HG03575 (cell line): ENCODE data around the gene AZU1.

Source experiments
- ATAC-seq: cut with Tn5 transposase; IDR thresholded peaks from one replicate; pipeline ENCODE4 v1.9.1; 2021; ENCODE audit not compliant: unreplicated experiment, insufficient number of reproducible peaks, low FRiP score; ENCODE audit errors: extremely low read depth

Gene AZU1

DNA sequence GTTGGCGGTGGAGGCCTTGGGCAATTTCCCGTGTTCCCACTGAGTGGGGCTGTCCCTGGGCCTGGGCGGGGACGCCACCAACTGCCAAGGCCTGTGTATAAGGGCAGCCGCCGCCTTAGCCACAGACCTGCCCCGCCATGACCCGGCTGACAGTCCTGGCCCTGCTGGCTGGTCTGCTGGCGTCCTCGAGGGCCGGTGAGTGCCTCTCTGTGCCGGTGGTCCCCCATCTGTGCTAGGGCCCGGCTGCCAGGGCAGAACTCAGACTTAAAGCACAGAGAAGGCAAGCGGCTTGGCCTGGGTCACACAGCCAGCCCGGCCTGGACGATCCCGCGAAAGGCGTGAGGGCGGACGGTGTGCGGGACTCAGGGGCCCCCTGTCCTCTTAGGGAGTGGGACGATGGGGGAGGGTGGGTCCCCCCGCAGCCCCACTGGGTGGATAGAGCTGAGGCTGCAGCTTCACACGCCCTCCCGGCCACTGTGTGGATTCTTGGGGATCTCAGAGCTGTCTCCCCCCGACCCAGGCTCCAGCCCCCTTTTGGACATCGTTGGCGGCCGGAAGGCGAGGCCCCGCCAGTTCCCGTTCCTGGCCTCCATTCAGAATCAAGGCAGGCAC lies at the start of gene AZU1:
TSS of gene AZU1 (plus strand) at position 128 of the 612 bp plus-strand sequence. CDS start at position 138, 10 bp downstream.
- ATAC-seq = no peak

GRCh38 chr19:778910-779653 lies 48.6 kb upstream of the AZU1 start:
- no peak for ATAC-seq

GRCh38 chr19:780935-781334 lies 46.7 kb upstream of the AZU1 start:
- no peak for ATAC-seq

DNA sequence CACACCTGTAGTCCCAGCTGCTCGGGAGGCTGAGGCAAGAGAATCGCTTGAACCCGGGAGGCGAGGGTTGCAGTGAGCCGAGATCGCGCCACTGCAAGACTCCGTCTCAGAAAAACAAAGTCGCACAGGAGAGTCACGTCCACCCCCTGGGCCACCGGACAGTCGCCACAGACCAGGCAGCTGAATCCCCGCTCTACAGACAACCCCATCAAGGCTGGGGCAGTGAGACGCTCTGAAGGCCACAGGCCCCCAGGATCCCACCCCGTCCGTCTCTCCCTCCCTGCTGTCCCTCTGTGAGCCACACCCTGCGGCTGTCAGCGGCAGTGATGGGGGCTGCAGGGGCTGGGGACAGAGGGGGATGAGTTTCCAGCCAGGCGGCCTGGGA lies 45.8 kb upstream of the AZU1 start:
- ATAC-seq = no peak

DNA sequence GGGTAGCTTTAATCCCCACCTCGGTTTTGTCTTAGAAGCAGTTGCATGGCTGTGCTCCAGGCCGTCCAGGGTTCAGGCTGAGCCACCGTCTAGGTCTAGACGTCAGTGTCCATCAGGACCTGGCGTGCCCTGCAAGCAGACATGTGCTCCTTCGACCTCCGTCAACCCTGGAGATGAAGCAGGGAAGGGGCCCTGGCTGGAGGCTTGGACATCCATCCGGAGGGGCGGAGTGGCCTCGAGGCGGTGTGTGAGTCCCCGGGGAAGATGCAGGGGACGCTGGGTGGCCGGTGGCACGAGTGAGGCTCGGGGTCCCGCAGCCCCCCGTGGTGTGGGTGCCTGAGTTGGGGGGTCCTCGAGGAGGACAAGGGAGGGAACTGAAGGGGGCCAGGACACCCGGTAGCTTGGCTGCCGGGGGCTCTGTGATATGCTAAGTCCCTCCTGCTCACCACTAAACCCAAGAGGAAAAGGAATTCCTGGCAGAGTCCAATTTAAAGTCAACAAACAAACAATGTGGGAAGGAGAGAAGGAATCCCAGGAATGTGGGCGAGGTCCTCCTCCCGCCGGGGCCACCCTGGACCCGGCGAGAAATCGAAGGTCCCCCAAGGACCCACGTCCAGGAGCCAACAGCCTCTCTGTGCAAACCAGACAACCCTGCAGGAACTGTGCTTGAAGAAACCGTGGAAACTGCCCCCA lies 45.3 kb upstream of the AZU1 start:
- ATAC-seq = no peak

DNA sequence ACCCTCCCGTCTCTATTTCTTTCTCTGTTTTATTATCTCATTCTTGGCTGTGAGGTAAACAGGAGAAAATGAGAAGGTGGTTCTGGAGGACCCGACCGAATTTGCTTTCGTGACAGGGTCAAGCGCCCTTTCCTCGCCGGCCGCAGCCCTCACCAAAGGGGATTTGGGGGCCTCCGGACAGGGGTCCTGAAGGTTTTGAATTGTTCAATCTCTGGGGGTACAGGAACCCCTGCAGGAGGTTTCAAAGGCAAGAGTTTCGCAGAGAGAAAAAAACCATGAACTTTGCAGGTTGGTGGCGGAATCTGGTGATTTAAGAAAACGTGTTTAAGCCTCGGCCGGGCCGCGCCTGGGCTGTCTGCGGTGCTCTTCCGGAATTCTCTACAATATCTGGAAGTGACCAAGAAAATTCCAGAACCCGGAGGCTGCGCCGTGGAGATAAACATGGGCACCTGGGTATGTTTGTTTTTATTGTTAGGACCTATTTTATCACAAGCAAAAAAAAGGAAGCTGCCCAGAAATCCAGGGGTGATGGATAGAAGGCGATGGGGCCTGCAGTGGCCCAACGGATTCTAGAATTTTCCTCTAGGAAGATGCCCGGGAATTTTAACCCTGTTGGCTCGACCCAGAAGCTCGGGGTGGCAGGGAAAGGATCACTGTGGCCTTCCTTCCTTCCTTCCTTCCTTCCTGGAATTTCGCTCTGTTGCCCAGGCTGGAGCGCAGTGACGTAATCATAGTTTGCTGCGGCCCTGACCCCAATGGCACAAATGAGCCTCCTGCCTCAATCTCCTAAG lies 44.6 kb upstream of the AZU1 start:
- ATAC-seq = no peak

DNA sequence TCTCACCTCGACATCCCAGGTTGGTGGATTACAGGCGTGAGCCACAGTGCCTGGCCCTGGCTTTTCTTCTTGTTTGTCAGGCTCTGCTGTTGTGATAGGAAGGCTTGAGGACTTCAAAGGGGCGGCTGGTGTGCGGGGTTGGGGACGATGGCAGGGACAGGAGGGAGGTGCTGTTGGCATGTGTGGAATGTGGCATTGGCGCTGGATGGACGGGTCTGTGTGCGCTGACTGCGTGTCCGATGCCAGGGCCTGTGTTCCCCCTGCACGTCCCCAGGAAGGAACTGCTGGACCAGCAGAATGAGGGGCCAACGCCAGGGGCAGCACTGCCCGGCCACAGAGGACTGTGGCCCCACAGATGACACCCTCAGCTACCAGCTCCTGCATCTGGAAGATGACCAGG lies 43.1 kb upstream of the AZU1 start:
- ATAC-seq = no peak

DNA sequence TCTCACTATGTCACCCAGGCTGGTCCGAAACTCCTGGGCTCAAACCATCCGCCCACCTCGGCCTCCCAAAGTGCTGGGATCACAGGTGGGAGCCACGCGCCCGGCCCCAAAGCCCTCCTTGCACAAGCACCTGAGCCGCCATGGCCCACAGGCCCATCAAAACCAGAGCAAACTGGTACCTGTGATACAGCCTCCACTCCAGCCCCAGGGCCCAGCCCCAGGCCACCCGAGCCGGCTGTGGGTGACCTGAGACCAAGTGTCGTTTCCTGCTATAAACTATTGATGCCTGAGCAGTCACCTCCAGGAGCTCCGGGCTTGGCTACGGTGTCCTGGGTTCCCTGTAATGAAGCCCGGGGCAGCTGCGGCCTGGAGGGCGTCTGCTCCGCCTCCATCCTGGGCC lies 40.1 kb upstream of the AZU1 start:
- ATAC-seq = no peak

DNA sequence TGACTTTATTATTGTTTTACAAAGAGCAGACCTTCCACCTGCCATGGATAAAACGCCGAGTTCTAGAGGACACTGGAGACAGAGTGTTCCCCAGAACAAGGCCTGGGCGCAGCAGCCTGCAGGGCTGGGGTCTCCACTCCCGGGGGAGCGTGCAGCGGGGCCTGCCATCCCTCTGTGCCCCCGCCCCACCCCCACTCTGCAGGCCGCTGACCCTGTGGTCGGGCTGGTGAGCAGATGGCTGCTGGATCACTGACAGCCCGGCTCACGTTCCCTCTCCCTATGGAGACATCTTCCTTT lies 39.0 kb upstream of the AZU1 start:
- no peak for ATAC-seq

- no peak for ATAC-seq
Measured at GRCh38 chr19:788983-789700, 38.5 kb upstream of the AZU1 start.

GRCh38 chr19:789701-790060 lies 38.0 kb upstream of the AZU1 start:
- ATAC-seq = no peak

DNA sequence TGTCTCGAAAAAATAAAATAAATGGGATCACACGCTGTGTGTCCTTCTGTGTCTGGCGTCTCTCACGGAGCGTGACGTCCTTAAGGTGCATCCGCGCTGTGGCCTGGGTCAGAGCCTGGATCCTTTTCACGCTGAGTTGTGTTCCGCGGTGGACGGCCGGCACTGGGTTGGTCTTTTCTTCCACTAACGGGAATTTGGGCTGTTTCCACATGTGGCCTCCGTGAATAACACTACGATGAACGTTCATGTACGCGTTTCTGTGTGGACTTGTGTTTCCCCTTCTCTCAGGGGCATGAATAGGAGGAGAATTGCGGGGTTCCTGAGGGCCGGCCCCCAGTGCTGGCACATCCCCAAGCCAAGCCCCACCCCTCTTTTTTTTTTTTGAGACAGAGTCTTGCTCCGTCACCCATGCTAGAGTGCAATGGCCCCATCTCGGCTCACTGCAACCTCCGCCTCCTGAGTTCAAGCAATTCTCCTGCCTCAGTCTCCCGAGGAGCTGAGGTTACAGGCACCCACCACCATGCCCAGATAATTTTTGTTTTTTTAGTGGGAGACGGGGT lies 36.5 kb upstream of the AZU1 start:
- ATAC-seq = no peak

DNA sequence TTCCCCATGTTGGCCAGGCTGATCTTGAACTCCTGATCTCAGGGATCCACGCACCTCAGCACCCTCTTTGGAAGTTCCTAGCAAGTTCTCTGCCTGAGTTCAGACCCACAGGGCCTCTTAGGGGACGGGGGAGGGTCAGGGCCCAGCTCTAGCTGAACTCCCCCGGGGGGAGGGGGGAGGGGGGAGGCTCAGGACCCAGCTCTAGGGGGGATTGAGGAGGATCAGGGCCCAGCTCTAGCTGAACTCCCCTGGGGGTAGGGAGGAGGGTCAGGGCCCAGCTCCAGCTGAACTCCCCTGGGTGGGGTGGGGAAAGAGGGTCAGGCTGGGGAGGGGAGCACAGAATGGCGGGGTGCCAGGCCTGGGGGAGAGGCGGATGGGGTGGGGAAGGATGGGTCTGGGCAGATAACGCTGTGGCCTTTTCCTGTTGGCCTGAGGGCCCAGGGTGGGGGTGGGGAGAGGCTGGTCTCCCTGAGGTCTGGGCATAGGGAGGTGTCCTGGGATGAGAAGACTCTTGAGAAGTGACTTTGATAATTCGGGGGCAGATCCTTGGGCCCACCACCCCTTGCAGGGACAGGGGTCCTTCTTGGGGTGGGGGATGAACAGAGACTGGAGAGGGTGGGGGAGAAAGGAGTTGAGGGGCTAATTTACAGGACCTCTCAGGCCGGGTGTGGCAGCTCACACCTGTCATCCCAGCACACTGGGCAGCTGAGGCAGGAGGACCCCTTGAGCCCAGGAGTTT lies 35.9 kb upstream of the AZU1 start:
- ATAC-seq = no peak

GRCh38 chr19:792306-792885 lies 35.2 kb upstream of the AZU1 start:
- ATAC-seq = no peak

GRCh38 chr19:793806-794205 lies 33.8 kb upstream of the AZU1 start:
- no peak for ATAC-seq

DNA sequence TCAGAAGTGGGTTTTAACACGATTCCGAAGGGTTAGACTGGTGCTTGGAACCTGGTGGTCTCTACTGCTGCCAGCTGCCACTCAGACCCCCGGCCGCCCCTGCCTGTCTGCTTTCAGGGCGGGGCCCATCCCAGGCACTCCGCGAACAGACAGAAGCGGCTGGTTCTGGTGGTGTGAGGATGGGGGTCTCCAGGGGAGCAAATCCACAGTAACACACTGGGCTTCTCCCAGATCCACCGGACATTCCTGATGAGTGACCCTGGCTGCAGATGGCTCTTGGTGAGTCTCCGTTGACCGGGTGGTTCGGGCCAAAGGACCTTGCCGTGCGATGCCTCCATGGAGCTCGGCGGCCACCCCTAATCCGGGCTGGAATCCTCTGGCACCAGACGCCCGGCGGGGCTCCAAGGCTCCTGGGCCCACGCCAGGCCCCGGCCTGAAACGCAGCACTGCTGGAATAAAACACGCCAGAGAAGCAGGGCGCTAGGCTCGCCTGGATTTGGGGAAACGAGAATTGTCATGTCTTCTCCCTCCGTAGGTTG lies 32.5 kb upstream of the AZU1 start:
- no peak for ATAC-seq

GRCh38 chr19:795691-796581 lies 31.7 kb upstream of the AZU1 start:
- ATAC-seq = no peak
